ENCODE data around the gene RIC3.
A peak's percentile ranks its signal among the peaks of the same experiment; 100 is the strongest.

Gene RIC3

GRCh38 chr11:8102296-8102915, 66.4 kb downstream of the RIC3 start:
- Mint-ChIP-seq H3K27ac (no peak overlapping the region), H3K36me3 (ENCODE audit: low read depth) (peaks cover 30% of the 10 kb centered on the region), H3K9me3 (no peaks in the 10 kb centered on the region), H3K27me3 (no peaks in the 10 kb centered on the region), H3K4me1 (ENCODE audit: low read depth) (no peaks in the 10 kb centered on the region), H3K4me3 (no peak overlapping the region)
- no peak for DNase-seq

- no peak for DNase-seq
- no peak overlapping the region for H3K27ac Mint-ChIP-seq
- H3K27me3 Mint-ChIP-seq, result no peaks in the 10 kb centered on the region
- no peaks in the 10 kb centered on the region for H3K4me1 Mint-ChIP-seq (ENCODE audit: low read depth)
- peaks cover 20% of the 10 kb centered on the region for H3K36me3 Mint-ChIP-seq (ENCODE audit: low read depth)
- H3K4me3 Mint-ChIP-seq, result no peak overlapping the region
- H3K9me3 Mint-ChIP-seq, result no peaks in the 10 kb centered on the region
Measured at GRCh38 chr11:8101421-8101820, 67.4 kb downstream of the RIC3 start.

- Mint-ChIP-seq H3K36me3 (ENCODE audit: low read depth) (peaks cover 12% of the 10 kb centered on the region), H3K4me3 (no peak overlapping the region), H3K4me1 (ENCODE audit: low read depth) (no peaks in the 10 kb centered on the region), H3K27me3 (no peaks in the 10 kb centered on the region), H3K9me3 (no peaks in the 10 kb centered on the region), H3K27ac (no peak overlapping the region)
- DNase-seq, result no peak
Measured at GRCh38 chr11:8100605-8101004, 68.2 kb downstream of the RIC3 start.

GRCh38 chr11:8100158-8100557, 68.7 kb downstream of the RIC3 start:
- H3K4me1 Mint-ChIP-seq (ENCODE audit: low read depth), result no peaks in the 10 kb centered on the region
- no peak overlapping the region for H3K27ac Mint-ChIP-seq
- peaks cover 11% of the 10 kb centered on the region for H3K36me3 Mint-ChIP-seq (ENCODE audit: low read depth)
- H3K9me3 Mint-ChIP-seq, result no peaks in the 10 kb centered on the region
- H3K4me3 Mint-ChIP-seq, result no peak overlapping the region
- DNase-seq, result no peak
- H3K27me3 Mint-ChIP-seq, result no peaks in the 10 kb centered on the region

GRCh38 chr11:8099291-8099899, 69.4 kb downstream of the RIC3 start:
- DNase-seq, result peak; percentile 79
- Mint-ChIP-seq H3K4me3 (no peak overlapping the region), H3K36me3 (ENCODE audit: low read depth) (peaks cover 8% of the 10 kb centered on the region), H3K27me3 (no peaks in the 10 kb centered on the region), H3K27ac (no peak overlapping the region), H3K4me1 (ENCODE audit: low read depth) (no peaks in the 10 kb centered on the region), H3K9me3 (no peaks in the 10 kb centered on the region)

GRCh38 chr11:8098879-8099278, 69.9 kb downstream of the RIC3 start:
- no peak overlapping the region for H3K4me3 Mint-ChIP-seq
- no peak for DNase-seq
- peaks cover 5% of the 10 kb centered on the region for H3K36me3 Mint-ChIP-seq (ENCODE audit: low read depth)
- H3K27ac Mint-ChIP-seq, result no peak overlapping the region
- no peaks in the 10 kb centered on the region for H3K9me3 Mint-ChIP-seq
- no peaks in the 10 kb centered on the region for H3K4me1 Mint-ChIP-seq (ENCODE audit: low read depth)
- no peaks in the 10 kb centered on the region for H3K27me3 Mint-ChIP-seq

GRCh38 chr11:8098361-8098760, 70.5 kb downstream of the RIC3 start:
- no peak for DNase-seq
- Mint-ChIP-seq H3K36me3 (ENCODE audit: low read depth) (peaks cover under 1% of the 10 kb centered on the region), H3K27me3 (no peaks in the 10 kb centered on the region), H3K9me3 (no peaks in the 10 kb centered on the region), H3K4me1 (ENCODE audit: low read depth) (no peaks in the 10 kb centered on the region), H3K27ac (no peak overlapping the region), H3K4me3 (no peak overlapping the region)

GRCh38 chr11:8097926-8098325, 70.9 kb downstream of the RIC3 start:
- no peak overlapping the region for H3K27ac Mint-ChIP-seq
- no peaks in the 10 kb centered on the region for H3K36me3 Mint-ChIP-seq (ENCODE audit: low read depth)
- no peaks in the 10 kb centered on the region for H3K9me3 Mint-ChIP-seq
- no peaks in the 10 kb centered on the region for H3K27me3 Mint-ChIP-seq
- no peak overlapping the region for H3K4me3 Mint-ChIP-seq
- no peak for DNase-seq
- no peaks in the 10 kb centered on the region for H3K4me1 Mint-ChIP-seq (ENCODE audit: low read depth)

GRCh38 chr11:8097468-8097867, 71.4 kb downstream of the RIC3 start:
- H3K4me3 Mint-ChIP-seq, result no peak overlapping the region
- no peaks in the 10 kb centered on the region for H3K9me3 Mint-ChIP-seq
- no peaks in the 10 kb centered on the region for H3K36me3 Mint-ChIP-seq (ENCODE audit: low read depth)
- no peak for DNase-seq
- peaks cover 4% of the 10 kb centered on the region for H3K4me1 Mint-ChIP-seq (ENCODE audit: low read depth)
- no peak overlapping the region for H3K27ac Mint-ChIP-seq
- no peaks in the 10 kb centered on the region for H3K27me3 Mint-ChIP-seq

- peaks cover 4% of the 10 kb centered on the region for H3K4me1 Mint-ChIP-seq (ENCODE audit: low read depth)
- no peak overlapping the region for H3K27ac Mint-ChIP-seq
- H3K27me3 Mint-ChIP-seq, result no peaks in the 10 kb centered on the region
- no peaks in the 10 kb centered on the region for H3K9me3 Mint-ChIP-seq
- DNase-seq, result no peak
- H3K4me3 Mint-ChIP-seq, result no peak overlapping the region
- no peaks in the 10 kb centered on the region for H3K36me3 Mint-ChIP-seq (ENCODE audit: low read depth)
Measured at GRCh38 chr11:8097062-8097461, 71.8 kb downstream of the RIC3 start.

GRCh38 chr11:8096575-8096974, 72.2 kb downstream of the RIC3 start:
- Mint-ChIP-seq H3K4me3 (no peak overlapping the region), H3K36me3 (ENCODE audit: low read depth) (no peaks in the 10 kb centered on the region), H3K4me1 (ENCODE audit: low read depth) (peaks cover 4% of the 10 kb centered on the region), H3K27me3 (no peaks in the 10 kb centered on the region), H3K27ac (no peak overlapping the region), H3K9me3 (no peaks in the 10 kb centered on the region)
- DNase-seq, result no peak

- no peak for DNase-seq
- H3K27ac Mint-ChIP-seq, result no peak overlapping the region
- H3K4me3 Mint-ChIP-seq, result no peak overlapping the region
- no peaks in the 10 kb centered on the region for H3K9me3 Mint-ChIP-seq
- no peaks in the 10 kb centered on the region for H3K36me3 Mint-ChIP-seq (ENCODE audit: low read depth)
- H3K27me3 Mint-ChIP-seq, result no peaks in the 10 kb centered on the region
- peaks cover 4% of the 10 kb centered on the region for H3K4me1 Mint-ChIP-seq (ENCODE audit: low read depth)
Measured at GRCh38 chr11:8095806-8096522, 72.9 kb downstream of the RIC3 start.

GRCh38 chr11:8095371-8095770, 73.5 kb downstream of the RIC3 start:
- no peak for DNase-seq
- no peak overlapping the region for H3K4me3 Mint-ChIP-seq

GRCh38 chr11:8094656-8095055, 74.2 kb downstream of the RIC3 start:
- no peak overlapping the region for H3K4me3 Mint-ChIP-seq
- peaks cover 4% of the 10 kb centered on the region for H3K4me1 Mint-ChIP-seq (ENCODE audit: low read depth)
- no peaks in the 10 kb centered on the region for H3K9me3 Mint-ChIP-seq
- H3K36me3 Mint-ChIP-seq (ENCODE audit: low read depth), result no peaks in the 10 kb centered on the region
- no peaks in the 10 kb centered on the region for H3K27me3 Mint-ChIP-seq
- H3K27ac Mint-ChIP-seq, result no peak overlapping the region
- no peak for DNase-seq

More at GRCh38 chr11:8095371-8095770, 73.5 kb downstream of the RIC3 start:
- Mint-ChIP-seq H3K4me1 (ENCODE audit: low read depth) (peaks cover 4% of the 10 kb centered on the region), H3K9me3 (no peaks in the 10 kb centered on the region), H3K27ac (no peak overlapping the region), H3K36me3 (ENCODE audit: low read depth) (no peaks in the 10 kb centered on the region), H3K27me3 (no peaks in the 10 kb centered on the region)

- no peaks in the 10 kb centered on the region for H3K36me3 Mint-ChIP-seq (ENCODE audit: low read depth)
- no peak overlapping the region for H3K27ac Mint-ChIP-seq
- DNase-seq, result no peak
- H3K4me1 Mint-ChIP-seq (ENCODE audit: low read depth), result peaks cover 4% of the 10 kb centered on the region
- no peaks in the 10 kb centered on the region for H3K9me3 Mint-ChIP-seq
- no peak overlapping the region for H3K4me3 Mint-ChIP-seq
- H3K27me3 Mint-ChIP-seq, result no peaks in the 10 kb centered on the region
Measured at GRCh38 chr11:8093931-8094575, 74.8 kb downstream of the RIC3 start.
